Measurements from ENCODE around the gene TMEM131L.
A peak's percentile ranks its signal among the peaks of the same experiment; 100 is the strongest.
"Not testable (repeated sequence)": the region's sequence is repeated elsewhere in the genome, so short reads cannot be mapped to it uniquely, and the experiment has no call there.

Gene TMEM131L

DNA sequence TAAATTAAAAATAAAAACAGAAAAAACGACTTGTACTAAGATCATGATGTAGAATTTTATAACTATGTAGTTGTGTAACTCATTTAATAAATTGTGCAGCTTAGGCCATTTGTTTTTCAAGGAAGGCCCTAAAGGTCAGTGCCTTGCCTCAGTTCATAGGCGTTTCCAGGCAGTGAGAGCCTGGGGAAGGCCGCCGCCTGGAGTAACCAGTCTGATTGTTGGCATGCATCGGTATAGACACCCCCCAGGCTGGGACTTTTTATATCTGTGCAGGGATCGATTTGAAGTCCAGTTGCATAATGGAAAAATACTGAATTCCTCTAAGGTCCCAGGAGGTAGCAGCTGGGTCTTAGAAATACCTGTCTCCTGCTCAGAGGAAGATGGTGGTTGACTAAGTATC is 77.2 kb downstream of the TMEM131L start:
- DNase-seq (ENCODE audit: low spot score): no peak

DNA sequence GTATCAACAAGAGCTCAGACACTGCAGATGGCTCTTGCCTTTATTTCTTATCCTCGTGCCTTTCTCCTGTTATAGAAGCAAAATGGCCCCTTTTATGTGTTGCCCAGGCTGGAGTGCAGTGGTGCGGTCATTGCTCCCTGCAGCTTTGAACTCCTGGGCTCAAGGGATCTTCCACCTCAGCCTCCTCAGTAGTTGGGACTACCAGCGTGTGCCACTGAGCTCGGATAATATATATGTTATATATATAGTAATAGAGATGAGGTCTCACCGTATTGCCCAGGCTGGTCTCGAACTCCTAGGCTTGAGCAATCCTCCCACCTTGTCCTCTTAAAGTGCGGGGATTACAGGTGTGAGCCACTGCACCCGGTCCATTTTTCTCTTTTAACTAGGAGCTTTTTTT is 79.7 kb downstream of the TMEM131L start:
- DNase-seq (ENCODE audit: low spot score): no peak

DNA sequence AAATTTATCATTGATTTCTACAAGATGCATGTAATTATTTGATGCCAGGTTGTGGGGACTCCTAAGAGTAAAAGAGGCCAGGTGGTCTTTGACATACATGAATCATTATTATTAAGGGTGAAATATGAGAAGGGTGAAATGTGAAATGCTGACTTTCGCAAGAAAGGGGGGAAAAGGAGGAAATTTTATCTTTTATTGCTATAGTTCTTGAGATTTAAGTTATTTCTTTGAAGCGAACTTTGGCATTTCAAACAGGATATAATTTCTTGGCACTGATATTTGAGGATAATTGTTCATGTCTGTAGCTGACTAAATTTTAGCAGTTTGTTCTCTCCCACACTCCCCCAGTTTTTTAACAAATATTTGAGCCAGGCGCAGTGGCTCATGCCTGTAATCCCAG is 80.1 kb downstream of the TMEM131L start:
- no peak for DNase-seq (ENCODE audit: low spot score)

DNA sequence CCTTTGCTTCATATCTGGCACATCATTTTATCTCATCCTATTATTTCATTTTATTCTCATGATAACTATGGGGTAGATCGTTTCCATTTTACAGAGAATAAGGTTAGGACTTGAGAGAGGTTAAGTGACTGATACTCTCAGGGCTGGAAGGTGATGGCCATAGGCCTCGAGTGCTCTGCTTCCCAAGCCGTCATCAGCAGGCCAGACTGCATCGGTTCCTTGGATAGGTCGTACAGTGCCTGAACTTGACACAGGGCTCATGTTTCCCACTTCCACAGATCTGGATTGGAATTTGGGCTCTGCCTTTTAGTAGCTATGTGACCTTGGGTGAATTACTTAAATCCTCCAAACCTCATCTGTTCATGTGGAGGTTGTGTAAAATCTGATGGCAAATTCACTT is 81.4 kb downstream of the TMEM131L start:
- no peak for DNase-seq (ENCODE audit: low spot score)

DNA sequence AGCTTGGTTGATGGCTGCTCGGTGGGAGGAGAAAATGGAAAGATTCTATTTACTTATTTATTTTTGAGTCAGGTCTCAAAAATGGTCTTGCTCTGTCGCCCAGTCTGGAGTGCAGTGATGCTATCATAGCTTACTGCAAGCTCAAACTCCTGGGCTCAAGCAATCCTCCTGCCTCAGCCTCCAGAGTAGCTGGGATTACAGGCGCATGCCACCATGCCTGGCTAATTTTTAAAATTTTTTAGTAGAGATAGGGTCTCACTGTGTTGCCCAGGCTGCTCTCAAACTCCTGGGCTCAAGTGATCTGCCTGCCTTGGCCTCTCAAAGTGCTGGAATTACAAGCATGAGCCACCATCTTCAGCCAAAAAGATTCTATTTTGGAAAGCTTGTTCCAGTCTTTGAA is 82.7 kb downstream of the TMEM131L start:
- DNase-seq (ENCODE audit: low spot score): not testable (repeated sequence)

DNA sequence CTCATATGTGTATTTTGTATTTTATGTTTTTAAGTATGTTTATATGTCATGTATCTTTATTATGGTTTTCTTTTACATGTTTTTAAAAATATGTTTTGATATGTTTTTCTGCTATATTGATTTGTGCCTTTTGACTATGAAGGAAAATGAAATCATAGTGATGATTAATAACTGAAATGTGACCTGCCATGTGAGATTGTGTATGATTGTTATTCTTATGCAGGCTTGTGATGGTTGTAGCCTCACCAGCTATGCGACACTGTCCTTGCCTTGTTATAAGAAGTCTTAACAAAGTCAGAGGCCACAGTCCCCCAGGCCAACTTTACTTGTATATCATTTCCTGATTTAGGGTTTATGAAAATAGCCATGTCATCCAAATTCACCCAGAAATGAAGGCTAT is 83.2 kb downstream of the TMEM131L start:
- DNase-seq (ENCODE audit: low spot score): no peak

DNA sequence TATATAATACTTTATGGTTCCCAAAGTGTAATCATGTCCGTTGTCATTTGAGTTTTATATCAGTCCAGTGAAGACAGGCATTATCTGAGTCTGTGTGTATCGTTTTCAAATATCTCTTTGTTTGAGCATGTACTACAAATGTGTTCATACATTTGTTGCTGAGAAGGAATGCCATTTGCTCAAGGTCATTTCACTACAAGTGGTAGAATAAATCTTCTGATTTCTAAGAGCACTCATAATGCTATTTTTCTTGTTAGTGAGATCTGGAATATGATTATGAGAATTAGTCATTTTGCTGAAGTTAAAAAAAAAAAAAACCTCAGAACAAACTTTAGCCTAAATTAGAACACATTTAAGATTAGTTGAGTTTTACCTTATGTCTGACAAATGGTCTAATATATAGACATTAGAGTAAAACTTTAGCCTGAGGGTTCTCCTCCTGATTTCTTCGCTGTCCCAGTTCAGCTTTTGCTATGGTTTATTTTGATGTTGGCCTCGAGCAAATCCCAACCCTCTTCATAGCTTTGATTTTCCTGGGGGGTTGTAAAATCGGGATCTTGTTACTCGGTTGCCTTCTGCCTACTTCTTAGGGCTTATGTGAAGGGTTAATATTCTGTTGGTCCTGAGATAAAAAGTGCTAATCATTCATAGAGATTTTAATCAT is 87.1 kb downstream of the TMEM131L start:
- no peak for DNase-seq (ENCODE audit: low spot score)

DNA sequence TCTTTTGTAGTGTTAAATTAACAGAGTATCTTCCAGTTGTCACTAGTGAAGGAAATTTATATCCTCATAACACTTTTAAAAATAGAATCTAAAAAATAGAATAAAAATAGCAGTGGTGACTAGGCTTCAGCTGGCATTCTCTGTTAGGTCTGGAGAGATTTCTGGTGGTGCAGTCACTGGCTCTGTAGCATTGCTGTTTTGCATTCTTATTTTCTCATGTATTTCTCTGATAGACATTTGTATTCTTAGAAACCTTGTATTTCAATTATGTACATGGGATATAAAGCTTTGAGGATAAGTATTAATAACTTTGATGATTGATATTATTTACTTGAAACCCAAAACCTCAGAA is 87.6 kb downstream of the TMEM131L start:
- DNase-seq (ENCODE audit: low spot score): no peak

DNA sequence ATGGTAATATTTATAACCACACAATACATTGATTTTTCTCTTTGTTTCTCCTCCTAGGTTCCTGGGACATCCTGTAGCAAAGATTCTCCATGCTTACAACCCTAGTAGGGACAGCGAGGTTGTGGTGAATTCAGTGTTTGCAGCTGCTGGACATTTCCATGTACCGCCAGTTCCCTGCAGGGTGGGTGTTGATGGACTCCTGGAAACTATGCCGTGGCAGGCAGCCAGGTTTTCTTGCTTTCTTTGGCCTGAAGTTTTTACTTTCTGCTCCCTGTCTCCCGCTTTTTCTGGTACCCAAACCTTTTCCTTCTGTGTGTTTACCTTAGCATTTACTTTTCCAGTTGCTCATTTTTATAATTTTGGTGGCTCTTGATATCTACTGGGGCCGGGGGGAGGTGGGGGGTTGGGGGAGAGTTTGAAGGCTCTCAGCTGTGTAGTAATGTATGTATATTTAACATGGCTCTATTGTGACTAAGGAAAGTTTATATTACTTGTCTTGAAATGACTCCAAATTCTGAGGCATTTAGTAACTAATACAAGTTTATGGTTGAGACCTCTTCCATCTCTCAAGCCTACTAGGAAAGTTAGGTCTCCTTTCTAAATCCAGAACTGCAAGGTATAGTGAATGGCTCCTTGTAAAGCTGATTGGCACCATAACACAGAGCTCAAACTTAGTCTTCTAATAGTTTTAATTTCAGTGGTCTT is 89.7 kb downstream of the TMEM131L start:
- peak; percentile 87 for DNase-seq (ENCODE audit: low spot score)

DNA sequence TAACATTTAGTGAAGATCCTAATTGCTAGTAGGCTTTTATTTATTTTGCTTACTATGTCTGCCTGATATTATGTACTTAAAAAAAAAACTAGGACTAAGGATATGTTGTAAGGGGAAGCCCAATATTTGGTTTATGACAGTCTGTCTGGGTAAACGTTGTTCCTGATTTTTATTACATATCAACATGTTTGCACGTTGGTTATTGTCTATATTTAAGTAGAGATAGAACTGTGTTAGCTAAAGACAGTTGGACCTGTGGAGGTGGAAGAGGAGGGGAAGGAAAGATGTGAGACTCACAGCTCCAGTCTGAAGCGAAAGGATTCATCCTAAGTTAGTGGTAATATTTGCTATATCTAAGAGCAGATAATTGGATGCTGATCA is 90.3 kb downstream of the TMEM131L start:
- no peak for DNase-seq (ENCODE audit: low spot score)

DNA sequence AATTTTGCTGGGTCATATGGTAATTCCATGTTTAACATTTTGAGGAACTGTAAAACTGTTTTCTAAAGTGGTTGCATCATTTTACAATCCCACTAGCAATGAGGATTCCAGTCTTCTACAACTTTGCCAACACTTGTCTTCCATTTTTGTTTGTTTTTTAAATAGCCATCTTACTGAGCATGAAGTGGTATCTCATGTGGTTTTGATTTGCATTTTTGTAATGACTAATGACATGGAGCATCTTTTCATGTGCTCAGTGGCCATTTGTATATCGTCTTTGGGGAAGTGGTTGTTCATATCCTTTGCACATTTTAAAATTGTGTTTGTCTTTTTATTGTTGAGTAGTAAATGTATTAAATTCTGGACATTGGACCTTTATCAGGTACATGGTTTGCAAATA is 94.7 kb downstream of the TMEM131L start:
- DNase-seq (ENCODE audit: low spot score): no peak

DNA sequence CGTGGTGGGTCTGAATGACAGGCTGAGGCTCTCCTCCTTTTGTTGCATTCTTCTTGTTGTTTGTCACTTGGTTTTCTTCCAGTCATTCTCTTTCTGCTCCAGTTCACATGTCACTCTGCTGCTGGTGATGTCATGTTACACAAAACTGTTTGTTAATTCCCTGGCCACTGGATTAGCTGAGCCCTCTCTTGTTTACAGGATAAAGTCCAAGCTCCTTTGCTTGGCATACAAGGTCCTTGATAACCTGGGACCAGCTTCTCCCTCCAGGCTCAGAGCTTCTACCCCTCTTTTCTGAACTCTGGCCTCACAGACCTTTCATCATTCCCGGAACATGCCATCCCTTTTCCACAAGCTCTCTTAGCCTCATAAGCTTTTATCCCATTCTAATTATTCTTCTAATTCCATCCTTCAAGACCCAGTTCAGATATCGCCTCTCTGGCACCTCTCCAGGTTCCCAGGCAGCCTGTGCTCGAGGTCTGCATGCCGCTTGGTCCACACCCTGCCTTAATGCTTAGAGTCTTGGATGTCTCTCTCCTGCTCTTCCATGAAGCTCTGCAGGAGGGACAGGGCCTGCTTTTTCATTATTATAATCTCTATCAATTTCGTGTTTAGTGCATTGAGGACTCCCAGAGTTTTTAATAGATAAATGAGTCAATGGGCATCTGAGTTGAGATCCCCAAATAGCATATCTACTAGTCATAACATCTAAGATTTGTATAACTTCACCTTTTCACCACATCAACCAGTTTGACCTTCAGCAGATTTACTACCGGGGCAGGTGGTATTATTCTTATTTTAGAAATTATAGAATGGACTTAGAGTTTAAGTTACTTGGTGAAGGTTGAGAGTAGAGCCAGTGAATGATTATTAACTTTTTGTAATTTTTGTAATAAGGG is 98.7 kb downstream of the TMEM131L start:
- no peak for DNase-seq (ENCODE audit: low spot score)

DNA sequence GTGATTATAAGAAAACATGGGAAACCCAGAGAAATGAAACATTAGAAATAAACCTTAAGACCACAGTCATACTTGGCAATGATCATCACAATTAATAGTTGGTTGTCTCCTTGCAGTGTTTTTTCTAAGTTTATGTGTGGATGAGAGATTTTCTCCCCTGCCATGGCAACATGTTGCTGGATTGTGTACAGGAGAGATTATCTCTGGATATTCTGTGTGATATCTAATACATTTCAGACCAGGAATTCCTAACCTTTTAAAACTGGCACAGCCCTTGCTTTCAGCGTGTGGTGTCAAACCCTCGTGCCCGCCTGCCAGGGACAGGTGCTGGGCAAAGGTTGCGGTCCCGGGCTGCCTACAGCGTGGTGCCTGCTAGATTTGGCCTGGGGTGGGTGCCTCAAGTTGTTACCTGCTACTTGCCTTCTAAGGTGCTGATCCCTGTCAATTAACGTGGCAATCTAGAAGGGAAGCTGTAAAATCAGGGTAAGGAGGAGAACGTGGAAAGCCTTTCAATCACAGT is 100.5 kb downstream of the TMEM131L start:
- no peak for DNase-seq (ENCODE audit: low spot score)

DNA sequence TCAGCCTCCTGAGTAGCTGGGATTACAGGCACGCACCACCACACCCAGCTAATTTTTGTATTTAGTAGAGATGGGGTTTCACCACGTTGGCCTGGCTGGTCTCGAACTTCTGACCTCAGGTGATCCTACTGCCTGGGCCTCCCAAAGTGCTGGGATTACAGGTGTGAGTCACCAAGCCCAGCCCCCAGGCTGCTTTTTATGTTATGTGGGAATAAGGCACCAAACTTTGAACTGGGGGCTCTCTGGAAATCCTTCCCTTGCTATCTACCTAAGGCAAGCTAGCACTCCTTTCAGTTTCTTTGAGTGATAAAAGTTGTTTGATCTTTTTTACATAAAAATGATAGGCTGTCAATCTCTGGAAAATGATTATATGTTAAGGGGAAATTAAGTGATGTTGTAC is 101.5 kb downstream of the TMEM131L start:
- DNase-seq (ENCODE audit: low spot score): not testable (repeated sequence)

DNA sequence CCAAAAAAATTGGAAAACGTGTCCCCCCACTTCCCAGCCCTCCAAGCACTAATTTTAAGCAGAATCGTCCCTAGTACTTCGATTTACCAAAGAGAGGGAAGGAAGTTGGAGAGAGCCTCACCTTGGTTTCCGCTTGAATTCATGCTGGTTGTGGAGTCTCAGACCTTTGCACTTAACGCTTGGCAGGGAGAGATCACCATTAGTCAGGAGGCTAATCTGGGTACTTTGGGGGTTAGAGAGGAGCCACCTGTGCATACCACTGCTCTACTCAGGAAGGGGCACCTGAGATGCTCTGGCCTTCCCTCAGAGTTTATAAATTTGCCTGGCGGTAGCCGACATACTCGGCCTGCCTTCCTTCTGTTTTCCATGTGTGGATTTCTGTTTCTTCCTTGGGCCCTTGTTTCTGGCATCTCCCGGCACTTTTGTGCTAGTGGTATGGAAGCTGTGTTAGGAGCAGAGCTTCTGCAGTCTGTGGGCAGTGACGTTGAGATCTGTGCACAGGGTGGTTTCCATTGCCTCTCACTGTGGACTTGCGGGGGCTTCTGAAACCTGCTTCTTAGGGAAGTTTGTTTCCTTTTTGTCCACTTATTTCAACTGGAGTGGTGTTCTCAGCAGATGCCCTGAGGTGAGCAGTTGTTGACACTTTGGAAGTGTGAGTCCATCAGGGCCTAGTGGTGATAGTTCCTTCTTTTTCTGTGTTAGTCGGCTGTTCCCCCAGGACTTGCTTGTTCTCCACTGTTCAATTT is 104.2 kb downstream of the TMEM131L start:
- DNase-seq (ENCODE audit: low spot score): no peak

DNA sequence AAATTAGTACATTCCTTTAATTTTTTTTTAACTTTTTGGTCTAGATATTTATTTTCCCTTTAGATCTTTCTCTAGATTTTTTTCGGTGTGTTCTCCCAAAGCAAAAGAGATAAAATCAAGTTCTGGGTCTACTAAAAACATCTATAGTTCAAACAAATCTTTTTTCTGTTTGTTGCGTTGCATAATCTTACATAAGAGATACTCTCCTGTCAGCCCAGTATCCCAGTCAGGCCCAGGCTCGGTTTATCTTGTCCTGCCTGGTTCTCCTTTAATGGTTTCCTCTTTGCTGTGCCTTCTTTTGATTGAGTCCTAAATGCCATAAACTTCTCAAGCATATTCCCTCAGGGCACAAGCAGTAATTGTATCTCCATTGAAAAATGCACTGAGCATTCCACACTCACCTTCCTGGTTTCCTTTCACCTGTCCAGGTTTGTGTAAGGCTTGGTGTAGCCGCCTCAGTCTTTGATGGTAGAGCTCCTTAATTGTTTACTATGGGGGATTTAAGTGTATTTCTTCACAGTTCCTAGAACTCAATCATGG is 104.9 kb downstream of the TMEM131L start:
- DNase-seq (ENCODE audit: low spot score): no peak

DNA sequence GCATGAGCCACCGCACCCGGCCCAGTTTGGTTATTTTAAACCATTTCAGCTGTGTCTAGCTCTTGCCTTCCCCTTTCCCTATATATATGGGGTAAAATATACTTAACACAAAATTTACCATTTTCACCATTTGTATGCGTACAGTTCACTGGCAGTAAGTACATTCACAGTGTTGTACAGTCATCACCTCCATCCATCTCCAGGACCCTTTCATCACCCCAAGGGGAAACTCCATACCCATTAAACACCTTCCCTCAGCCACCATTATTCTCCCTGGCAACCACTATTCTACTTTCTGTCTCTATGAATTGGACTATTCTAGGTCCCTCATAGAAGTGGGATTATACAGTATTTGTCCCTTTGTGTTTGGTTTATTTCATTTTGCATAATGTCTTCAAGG is 106.4 kb downstream of the TMEM131L start:
- no peak for DNase-seq (ENCODE audit: low spot score)

DNA sequence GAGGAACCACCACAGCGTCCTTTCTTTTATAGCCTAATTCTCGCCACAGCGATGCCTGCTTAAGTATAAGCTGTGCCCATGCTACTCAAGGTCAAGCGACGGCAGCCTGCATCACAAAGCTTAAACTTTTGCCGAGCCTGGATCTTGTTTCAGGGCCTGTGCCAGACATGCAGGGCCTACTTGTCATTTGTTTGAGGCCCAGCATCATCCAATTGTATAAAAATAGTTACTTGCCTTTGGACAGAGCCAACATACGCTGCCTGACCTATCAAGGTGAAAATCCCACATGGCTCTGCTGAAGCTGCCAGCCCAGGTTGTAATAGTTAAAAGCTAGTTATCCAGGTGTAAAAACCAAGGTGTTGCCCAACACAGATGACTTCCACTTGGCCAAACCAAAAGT is 107.1 kb downstream of the TMEM131L start:
- DNase-seq (ENCODE audit: low spot score): no peak

DNA sequence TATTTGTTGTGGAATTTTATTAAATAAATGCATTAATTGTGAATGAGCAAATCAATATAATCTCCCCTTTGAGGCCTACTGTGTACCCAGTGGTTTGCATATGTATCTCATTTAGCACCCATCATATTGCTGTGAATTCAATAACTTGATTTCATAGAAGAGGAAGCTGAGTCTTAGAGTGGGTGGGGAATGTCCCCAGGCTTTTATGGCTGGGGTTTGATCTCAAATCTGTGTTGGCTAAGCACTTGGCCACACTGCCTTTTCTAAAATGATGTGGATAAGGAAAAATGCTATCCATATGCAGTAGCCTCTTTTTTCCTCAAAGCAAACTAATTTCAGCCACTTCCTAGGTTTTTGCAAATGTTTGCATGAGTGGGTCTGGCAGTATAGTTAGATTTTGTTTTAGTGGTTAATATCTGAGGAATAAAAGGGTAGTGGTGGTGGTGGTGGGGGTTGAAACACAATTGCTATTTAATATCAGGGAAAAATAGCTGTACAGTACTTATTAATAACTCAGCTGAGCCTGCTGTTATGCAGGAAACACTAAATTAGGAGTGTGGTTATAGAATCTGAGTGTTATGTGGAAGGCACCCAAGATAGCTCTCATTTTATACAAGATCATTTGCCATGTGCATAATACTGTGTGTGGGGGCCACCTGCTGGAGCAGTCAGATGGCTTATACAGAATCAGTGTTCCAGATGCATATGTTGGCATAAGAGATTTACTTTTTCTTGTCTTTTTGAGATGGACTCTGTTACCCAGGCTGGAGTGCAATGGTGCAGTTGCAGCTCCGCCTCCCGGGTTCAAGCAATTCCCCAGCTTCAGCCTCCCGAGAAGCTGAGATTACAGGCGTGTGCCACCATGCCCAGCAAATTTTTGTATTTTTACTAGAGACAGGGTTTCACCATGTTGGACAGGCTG is 108.0 kb downstream of the TMEM131L start:
- no peak for DNase-seq (ENCODE audit: low spot score)

DNA sequence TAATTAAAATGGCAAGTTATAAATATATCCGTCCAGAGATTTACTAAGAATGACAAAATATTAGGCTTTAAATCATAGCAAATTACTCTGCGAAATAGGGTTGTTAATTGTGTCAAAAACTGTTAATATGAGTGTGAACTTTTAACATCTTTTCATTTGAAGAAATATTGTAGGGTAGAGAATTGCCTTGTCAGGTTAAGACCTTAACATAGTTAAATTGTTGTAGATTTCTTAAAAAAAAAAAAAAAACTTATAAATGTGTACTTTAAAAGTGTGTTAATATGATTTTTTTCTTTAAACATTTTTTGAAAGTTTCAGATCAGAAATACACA is 110.2 kb downstream of the TMEM131L start:
- no peak for DNase-seq (ENCODE audit: low spot score)

DNA sequence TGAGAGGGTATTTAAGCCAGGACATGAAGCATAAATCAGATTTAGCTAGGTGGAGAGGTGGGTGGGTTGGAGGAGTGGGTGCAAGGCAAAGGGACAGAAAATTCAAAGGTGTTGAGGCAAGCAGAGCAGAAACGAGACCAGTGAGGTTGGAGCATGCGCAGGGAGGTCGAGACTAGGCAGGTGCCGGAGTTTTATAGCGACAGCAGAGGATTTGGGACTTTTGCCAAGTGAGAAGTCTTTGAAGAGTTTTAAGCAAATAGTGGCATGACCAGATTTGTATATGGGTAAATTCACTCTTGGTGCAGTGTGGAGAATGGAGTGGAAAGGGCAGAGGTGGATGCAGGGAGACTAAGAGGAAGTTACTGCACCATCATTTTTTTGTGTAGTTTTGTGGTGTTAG is 110.9 kb downstream of the TMEM131L start:
- no peak for DNase-seq (ENCODE audit: low spot score)

All from left forelimb (tissue), 1 donor.